Hematopoietic multipotent progenitor cell treated with erythropoietin and hydrocortisone succinate and interleukin-3 and kit ligand, for 6 days (in vitro differentiated cells): ENCODE results near the gene KLF8.
A peak's percentile ranks its signal among the peaks of the same experiment; 100 is the strongest.
"Not testable (repeated sequence)": the region's sequence is repeated elsewhere in the genome, so short reads cannot be mapped to it uniquely, and the experiment has no call there.

Experiments used
- DNase-seq: peaks from one replicate; pipeline ENCODE4 v3.0.0-alpha.2; 2015

KLF8 gene

GRCh38 chrX:56232221-56233082 is at the start of gene KLF8:
Gene KLF8 (plus strand): TSS chrX:56232356. CDS start chrX:56233335, 979 bp downstream.
- peak; percentile 79 for DNase-seq

DNA sequence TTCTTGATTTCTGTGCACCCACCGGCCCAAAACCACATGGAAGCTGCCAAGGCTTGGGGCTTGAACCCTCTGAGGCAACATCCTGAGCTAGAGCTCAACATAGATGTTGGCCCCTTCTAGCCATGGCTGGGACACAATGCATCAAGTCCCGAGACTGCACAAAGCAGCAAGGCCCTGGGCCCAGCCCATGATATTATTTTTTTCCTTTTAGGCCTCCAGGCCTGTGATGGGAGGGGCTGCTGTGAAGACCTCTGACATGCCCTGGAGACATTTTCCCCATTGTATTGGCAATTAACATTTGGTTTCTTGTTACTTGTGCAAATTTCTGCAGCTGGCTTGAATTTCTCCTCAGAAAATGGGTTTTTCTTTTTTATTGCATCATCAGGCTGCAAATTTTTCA is 25.2 kb upstream of the KLF8 start:
- not testable (repeated sequence) for DNase-seq

- no peak for DNase-seq
Observed at GRCh38 chrX:56211701-56212100, 20.5 kb upstream of the KLF8 start.

GRCh38 chrX:56216332-56216731 is 15.8 kb upstream of the KLF8 start:
- no peak for DNase-seq

DNA sequence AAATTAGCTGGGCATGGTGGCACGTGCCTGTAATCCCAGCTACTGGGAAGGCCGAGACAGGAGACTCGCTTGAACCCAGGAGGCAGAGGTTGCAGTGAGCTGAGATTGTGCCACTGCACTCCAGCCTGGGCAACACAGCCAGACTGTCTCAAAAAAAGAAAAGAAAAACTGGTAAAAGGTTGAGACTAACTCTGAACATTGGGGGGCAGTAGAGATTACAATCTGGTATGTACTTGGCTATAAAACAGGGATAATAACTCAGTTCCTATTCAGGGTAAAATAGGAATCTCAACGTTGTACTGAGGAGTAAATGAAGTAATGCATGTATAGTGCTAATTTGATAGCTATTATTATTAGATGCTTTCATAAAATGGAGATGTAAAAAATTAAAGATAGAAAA is 12.5 kb upstream of the KLF8 start:
- peak; percentile 20 for DNase-seq

GRCh38 chrX:56221101-56221500 is 11.1 kb upstream of the KLF8 start:
- DNase-seq, result no peak

- DNase-seq, result no peak
Observed at GRCh38 chrX:56222473-56223000, 9.6 kb upstream of the KLF8 start.

DNA sequence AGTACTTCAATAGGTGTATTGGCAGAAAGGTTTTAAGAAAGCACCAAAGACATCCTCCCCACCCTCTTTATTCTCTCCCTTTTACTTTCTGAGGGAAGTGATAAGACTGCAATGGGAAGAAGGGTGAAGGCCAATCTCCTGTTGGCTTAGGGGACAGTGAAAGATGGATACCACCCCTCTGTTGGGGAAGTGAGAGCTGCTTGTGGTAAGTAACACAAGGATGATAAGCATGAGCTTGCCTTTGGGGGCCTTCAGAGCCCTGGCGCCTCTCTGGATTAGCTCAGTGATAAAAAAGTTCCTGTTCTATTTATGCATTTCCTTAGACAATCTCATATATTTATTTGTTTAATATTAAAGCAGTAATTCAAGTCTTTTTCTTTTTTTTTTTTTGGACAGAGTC is 5.2 kb upstream of the KLF8 start:
- DNase-seq, result no peak

DNA sequence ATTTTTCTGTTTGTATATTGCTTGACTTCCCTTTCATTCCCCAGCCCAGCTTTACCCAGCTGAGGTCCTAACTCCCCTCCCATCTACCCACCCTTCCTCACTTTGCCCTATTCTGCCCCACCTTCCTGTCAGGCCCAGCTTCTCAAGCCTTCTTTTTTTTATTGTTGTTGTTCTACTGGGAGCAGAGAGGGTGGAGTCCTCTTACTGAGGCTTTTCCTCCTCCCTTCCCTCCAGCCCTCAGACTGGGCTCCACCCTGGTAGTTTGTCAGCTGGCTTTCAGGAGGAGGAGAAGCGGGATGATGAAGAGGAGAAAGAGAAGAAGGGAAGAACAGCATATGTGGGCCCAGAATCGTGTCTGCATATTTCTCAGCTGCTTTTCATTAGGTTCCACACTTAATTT is 3.2 kb upstream of the KLF8 start:
- no peak for DNase-seq

- no peak for DNase-seq
Observed at GRCh38 chrX:56231537-56232090, 542 bp upstream of the KLF8 start.

- DNase-seq, result no peak
Observed at GRCh38 chrX:56233100-56233499, 944 bp downstream of the KLF8 start.

DNA sequence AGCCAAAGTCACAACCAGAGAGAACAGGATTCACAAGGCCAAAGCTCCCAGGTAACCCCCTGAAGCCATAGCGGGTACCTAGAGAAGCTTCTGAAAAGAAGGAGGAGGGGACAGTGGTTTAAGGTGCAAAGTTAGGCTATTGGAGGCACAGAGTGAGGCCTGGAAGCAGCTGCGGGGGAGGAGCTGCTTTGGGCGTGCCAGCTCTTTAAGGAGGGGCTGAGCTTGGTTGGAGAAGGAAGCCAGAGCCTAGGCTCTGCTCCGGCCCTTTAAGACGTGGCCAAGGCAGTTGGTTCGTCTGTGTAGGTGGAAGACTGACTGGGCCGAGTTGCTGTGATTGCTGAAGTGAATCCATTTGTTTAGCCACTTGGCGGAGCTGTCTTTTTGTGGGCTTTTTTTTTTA is 1.5 kb downstream of the KLF8 start:
- DNase-seq, result peak; percentile 41

GRCh38 chrX:56248492-56248891 is 16.3 kb downstream of the KLF8 start:
- DNase-seq, result peak; percentile 75

DNA sequence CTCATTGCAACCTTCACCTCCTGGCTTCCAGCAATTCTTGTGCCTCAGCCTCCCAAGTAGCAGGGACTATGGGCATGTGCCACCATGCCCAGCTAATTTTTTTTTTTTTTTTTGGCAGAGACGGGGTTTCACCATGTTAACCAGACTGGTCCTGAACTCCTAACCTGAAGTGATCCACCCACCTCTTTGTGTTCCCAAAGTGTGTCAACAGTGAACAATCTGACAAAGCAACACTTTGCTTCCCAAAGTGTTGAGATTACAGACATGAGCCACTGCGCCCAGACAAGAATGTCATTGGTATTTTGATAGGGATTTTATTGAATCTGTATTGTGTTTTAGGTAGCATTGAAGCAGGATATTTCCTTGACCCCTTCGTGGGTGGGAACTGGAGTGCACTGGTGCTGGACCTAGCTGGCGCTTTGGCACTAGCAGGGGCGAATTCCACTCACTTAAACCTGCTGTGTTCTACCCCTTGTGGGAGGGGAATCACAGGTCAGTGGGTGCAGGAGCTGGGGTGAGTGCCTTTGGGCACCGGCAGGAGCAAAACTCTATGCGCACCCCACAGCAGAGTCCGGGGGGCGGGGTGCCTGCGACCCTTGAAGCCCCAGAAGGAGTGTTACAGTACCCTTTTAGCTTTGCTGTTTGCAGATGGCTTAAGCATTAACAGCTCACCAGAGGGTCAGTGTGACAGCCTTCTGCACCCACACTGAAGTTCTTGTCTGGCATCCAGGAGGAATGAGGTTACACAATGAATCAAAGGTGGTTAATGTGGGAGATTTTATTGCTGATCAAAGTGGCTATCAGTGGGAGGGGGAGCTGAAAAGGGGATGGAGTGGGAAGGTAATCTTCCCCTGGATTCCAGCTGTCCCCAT is 21.9 kb downstream of the KLF8 start:
- DNase-seq, result no peak

GRCh38 chrX:56268888-56269287 is 36.7 kb downstream of the KLF8 start:
- DNase-seq, result peak; percentile 38

GRCh38 chrX:56278692-56279091 is 46.5 kb downstream of the KLF8 start:
- DNase-seq, result no peak

DNA sequence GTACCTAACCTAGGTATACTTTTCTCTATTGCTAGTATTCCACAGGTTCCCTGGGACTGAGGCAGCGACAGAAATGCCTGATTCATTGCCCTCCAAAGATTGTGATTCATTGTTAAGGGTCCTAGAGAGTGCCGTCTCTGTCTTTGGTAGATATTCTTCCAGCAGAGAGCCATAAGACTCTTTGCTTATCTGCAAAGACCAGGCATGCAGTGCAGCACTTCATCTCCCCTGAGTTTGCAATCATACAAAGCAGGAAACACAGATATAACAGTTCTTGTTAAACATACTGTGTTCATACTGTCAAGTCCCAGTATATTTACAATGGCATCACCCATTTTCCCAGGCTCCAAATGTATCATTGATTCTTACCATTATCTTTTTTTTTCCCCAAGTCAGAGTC is 47.7 kb downstream of the KLF8 start:
- DNase-seq, result peak; percentile 79

GRCh38 chrX:56281789-56282188 is 49.6 kb downstream of the KLF8 start:
- peak; percentile 32 for DNase-seq

- DNase-seq, result no peak
Observed at GRCh38 chrX:56284269-56284668, 52.1 kb downstream of the KLF8 start.

DNA sequence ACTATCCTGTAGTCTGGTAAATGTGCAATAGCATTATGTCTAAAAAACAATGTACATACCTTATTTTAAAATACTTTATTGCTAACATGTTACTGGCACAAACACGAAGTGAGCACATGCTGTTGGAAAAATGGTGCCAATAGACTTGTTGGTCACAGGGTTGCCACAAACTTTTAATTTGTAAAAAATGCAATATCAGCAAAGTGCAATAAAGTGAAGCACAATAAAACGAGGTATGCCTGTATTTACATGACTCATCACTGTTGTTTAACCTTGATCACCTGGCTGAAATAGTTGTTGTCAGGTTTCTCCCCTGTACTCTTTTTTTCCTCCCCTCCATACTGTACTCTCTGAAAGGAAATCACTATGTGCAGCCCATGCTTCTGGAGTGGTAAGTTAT is 56.5 kb downstream of the KLF8 start:
- no peak for DNase-seq

GRCh38 chrX:56289449-56289848 is 57.3 kb downstream of the KLF8 start:
- no peak for DNase-seq

- DNase-seq, result no peak
Observed at GRCh38 chrX:56308726-56309125, 76.6 kb downstream of the KLF8 start.

GRCh38 chrX:56309881-56310280 is 77.7 kb downstream of the KLF8 start:
- no peak for DNase-seq
